Liver (tissue), 3 donors: ENCODE data around the gene IRF6.

ENCODE experiments used
- RAD21 ChIP-seq, 2 donors: IDR thresholded peaks; 2 replicates each; pipeline ENCODE4 v1.6.1; 2016; ENCODE audit warnings: antibody characterized with exemption in 2 of 2, mild to moderate bottlenecking in 2 of 2
- RXRA ChIP-seq, 2 donors: IDR thresholded peaks; 2 replicates each; pipeline ENCODE4 v1.6.1; 2017 to 2018; ENCODE audit warnings: antibody characterized with exemption in 2 of 2, mild to moderate bottlenecking in 1 of 2
- TAF1 ChIP-seq: conservative IDR thresholded peaks from 2 replicates; pipeline ENCODE4 v1.6.1; 2016; ENCODE audit warnings: antibody characterized with exemption, mild to moderate bottlenecking
- TF ChIP-seq, protein P1 (sequence below): fragments of 150-350 bp; IDR thresholded peaks from 2 replicates; pipeline ENCODE4 v1.5.1; 2017; ENCODE audit warnings: improper control_type of control experiment, low read depth, low read length; ENCODE audit not compliant: missing input control
- TF ChIP-seq, protein P2 (sequence below): IDR thresholded peaks from 2 replicates; pipeline ENCODE4 v1.6.1; 2016; ENCODE audit warnings: antibody characterized with exemption, mild to moderate bottlenecking
- TF ChIP-seq, protein P3 (sequence below): IDR thresholded peaks from 2 replicates; pipeline ENCODE4 v1.6.1; 2016; ENCODE audit warnings: antibody characterized with exemption
- donor health status: healthy.
- donor health status: healthy.

DNA sequence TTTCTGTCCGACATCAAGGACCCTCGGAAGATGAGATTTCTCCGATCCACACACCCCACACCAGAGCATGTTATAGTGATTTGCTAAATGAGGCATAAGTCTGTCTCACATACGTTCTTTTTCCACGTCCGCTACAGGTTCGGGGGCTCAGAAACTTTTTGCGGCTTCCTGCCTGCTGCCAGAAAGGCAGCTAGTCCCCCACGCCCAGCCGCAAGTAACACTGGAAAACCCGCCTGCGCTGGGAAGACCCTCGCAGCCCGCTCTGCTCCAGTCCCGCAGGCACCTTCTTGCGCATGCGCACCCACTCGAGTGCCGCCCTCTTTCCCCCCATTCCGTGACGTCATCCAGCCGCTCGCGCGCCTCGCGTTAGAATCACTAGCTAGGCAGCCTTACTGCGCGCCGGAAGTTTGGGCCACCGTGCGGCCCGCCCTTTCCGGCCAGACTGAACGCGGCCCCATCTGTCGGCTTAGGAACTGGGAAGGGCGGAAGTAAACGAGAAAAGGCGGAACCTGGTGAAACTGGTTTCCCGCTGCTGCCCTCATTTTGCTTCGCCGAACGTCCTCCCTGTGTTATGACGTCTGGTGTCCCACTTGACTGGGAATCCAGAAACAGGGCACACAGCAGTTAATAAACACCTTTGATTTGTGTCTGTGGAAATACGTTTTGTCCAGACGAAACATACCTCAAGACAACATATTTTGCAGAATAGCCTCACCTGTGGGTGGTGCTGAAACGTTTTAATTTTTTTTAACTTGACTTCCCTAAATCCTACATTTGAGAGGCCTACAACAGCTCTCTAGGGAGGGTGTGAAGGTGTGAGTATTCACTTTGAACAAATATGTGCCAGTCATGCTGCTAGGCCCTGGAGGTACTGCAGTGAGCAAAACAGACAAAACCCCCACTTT lies 21.4 kb downstream of the IRF6 start, which contains the start of gene C1orf74:
- TF ChIP-seq, protein P1, sequence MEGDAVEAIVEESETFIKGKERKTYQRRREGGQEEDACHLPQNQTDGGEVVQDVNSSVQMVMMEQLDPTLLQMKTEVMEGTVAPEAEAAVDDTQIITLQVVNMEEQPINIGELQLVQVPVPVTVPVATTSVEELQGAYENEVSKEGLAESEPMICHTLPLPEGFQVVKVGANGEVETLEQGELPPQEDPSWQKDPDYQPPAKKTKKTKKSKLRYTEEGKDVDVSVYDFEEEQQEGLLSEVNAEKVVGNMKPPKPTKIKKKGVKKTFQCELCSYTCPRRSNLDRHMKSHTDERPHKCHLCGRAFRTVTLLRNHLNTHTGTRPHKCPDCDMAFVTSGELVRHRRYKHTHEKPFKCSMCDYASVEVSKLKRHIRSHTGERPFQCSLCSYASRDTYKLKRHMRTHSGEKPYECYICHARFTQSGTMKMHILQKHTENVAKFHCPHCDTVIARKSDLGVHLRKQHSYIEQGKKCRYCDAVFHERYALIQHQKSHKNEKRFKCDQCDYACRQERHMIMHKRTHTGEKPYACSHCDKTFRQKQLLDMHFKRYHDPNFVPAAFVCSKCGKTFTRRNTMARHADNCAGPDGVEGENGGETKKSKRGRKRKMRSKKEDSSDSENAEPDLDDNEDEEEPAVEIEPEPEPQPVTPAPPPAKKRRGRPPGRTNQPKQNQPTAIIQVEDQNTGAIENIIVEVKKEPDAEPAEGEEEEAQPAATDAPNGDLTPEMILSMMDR, result no peak
- TF ChIP-seq, protein P2, sequence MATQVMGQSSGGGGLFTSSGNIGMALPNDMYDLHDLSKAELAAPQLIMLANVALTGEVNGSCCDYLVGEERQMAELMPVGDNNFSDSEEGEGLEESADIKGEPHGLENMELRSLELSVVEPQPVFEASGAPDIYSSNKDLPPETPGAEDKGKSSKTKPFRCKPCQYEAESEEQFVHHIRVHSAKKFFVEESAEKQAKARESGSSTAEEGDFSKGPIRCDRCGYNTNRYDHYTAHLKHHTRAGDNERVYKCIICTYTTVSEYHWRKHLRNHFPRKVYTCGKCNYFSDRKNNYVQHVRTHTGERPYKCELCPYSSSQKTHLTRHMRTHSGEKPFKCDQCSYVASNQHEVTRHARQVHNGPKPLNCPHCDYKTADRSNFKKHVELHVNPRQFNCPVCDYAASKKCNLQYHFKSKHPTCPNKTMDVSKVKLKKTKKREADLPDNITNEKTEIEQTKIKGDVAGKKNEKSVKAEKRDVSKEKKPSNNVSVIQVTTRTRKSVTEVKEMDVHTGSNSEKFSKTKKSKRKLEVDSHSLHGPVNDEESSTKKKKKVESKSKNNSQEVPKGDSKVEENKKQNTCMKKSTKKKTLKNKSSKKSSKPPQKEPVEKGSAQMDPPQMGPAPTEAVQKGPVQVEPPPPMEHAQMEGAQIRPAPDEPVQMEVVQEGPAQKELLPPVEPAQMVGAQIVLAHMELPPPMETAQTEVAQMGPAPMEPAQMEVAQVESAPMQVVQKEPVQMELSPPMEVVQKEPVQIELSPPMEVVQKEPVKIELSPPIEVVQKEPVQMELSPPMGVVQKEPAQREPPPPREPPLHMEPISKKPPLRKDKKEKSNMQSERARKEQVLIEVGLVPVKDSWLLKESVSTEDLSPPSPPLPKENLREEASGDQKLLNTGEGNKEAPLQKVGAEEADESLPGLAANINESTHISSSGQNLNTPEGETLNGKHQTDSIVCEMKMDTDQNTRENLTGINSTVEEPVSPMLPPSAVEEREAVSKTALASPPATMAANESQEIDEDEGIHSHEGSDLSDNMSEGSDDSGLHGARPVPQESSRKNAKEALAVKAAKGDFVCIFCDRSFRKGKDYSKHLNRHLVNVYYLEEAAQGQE, result no peak
- TF ChIP-seq, protein P3, sequence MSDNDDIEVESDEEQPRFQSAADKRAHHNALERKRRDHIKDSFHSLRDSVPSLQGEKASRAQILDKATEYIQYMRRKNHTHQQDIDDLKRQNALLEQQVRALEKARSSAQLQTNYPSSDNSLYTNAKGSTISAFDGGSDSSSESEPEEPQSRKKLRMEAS, result peak; percentile 90
- TF ChIP-seq TAF1, result no peak
- TF ChIP-seq RAD21 (IDR thresholded peaks at IDR 0.05), result peak; percentile 35 to 56
- TF ChIP-seq RXRA (IDR thresholded peaks at IDR 0.05), result peak; percentile 26 to 49
